OCI-LY3 (cell line): ENCODE results near the gene GPR158.

Experiments
- H2AFZ ChIP-seq: fragments of 200-600, 300-600 bp; shearing (Covaris generic); 2 replicates; pipeline ENCODE4 v1.6.0; 2014; ENCODE audit warnings: antibody characterized with exemption, low read depth, low read length
- H3K27ac ChIP-seq: fragments of 200-600, 300-600 bp; sonication (generic); 2 replicates; pipeline ENCODE4 v1.5.1; 2014; ENCODE audit warnings: mild to moderate bottlenecking, low read length, moderate library complexity, mixed read lengths
- H3K27me3 ChIP-seq: fragments of 200-600, 300-600 bp; sonication (generic); 2 replicates; pipeline ENCODE4 v1.6.1; 2014; ENCODE audit warnings: low read depth, low read length, mixed read lengths
- H3K36me3 ChIP-seq: fragments of 200-600, 300-600 bp; sonication (generic); replicated peaks from 2 replicates; pipeline ENCODE3; 2014; ENCODE audit warnings: low read depth, low read length, mixed read lengths
- H3K4me1 ChIP-seq: fragments of 300-600, 200-600 bp; sonication (generic); 2 replicates; pipeline ENCODE4 v1.6.1; 2014; ENCODE audit warnings: low read length, mixed read lengths
- H3K4me2 ChIP-seq: fragments of 200-600, 300-600 bp; sonication (generic); 2 replicates; pipeline ENCODE4 v1.6.1; 2014; ENCODE audit warnings: low read length, mixed read lengths
- H3K4me3 ChIP-seq: fragments of 300-600, 200-600 bp; sonication (generic); 2 replicates; pipeline ENCODE4 v1.5.1; 2014; ENCODE audit warnings: antibody characterized with exemption, mild to moderate bottlenecking, low read length, moderate library complexity
- H3K79me2 ChIP-seq: fragments of 300-600, 200-600 bp; shearing (Covaris generic); 2 replicates; pipeline ENCODE4 v1.6.1; 2014; ENCODE audit warnings: mild to moderate bottlenecking, low read length, mixed read lengths
- H3K9ac ChIP-seq: fragments of 300-600, 200-600 bp; shearing (Covaris generic); 2 replicates; pipeline ENCODE4 v1.6.0; 2014; ENCODE audit warnings: mild to moderate bottlenecking, low read length, moderate library complexity
- H3K9me3 ChIP-seq: fragments of 200-600, 300-600 bp; shearing (Covaris generic); 2 replicates; pipeline ENCODE4 v1.6.1; 2014; ENCODE audit warnings: low read length, mixed read lengths; ENCODE audit not compliant: insufficient read depth
- H4K20me1 ChIP-seq: fragments of 200-600, 300-600 bp; sonication (generic); 2 replicates; pipeline ENCODE4 v1.6.1; 2016; ENCODE audit warnings: low read length, mixed read lengths; ENCODE audit not compliant: insufficient read depth
- CTCF ChIP-seq: fragments of 200-600, 300-600 bp; sonication (generic); IDR thresholded peaks from 2 replicates; pipeline ENCODE4 v1.5.1; 2014; ENCODE audit warnings: antibody characterized with exemption, low read length, low read depth
- EZH2phosphoT487 ChIP-seq: fragments of 200-600 bp; shearing (Covaris generic); IDR thresholded peaks from 2 replicates; pipeline ENCODE4 v1.6.1; 2018; ENCODE audit warnings: antibody characterized with exemption, mixed run types, low read depth

GPR158 gene

GRCh38 chr10:25557136-25557535, 382.3 kb downstream of the GPR158 start:
- Histone ChIP-seq H3K79me2 (no peaks in the 10 kb centered on the region), H3K9me3 (no peaks in the 10 kb centered on the region), H2AFZ (no peak overlapping the region), H4K20me1 (no peaks in the 10 kb centered on the region), H3K27ac (no peak overlapping the region), H3K9ac (no peak overlapping the region), H3K4me1 (no peaks in the 10 kb centered on the region), H3K4me2 (no peak overlapping the region), H3K4me3 (no peak overlapping the region), H3K36me3 (no peaks in the 10 kb centered on the region), H3K27me3 (no peaks in the 10 kb centered on the region)
- TF ChIP-seq EZH2phosphoT487 (no peak), CTCF (no peak)

GRCh38 chr10:25561758-25562157, 387.0 kb downstream of the GPR158 start:
- Histone ChIP-seq H3K4me1 (no peaks in the 10 kb centered on the region), H3K36me3 (no peaks in the 10 kb centered on the region), H3K9me3 (no peaks in the 10 kb centered on the region), H3K27ac (no peak overlapping the region), H3K27me3 (no peaks in the 10 kb centered on the region), H4K20me1 (no peaks in the 10 kb centered on the region), H3K9ac (no peak overlapping the region), H3K4me3 (no peak overlapping the region), H2AFZ (no peak overlapping the region), H3K4me2 (no peak overlapping the region), H3K79me2 (no peaks in the 10 kb centered on the region)
- no peak for TF ChIP-seq EZH2phosphoT487
- no peak for TF ChIP-seq CTCF

GRCh38 chr10:25562547-25562946, 387.7 kb downstream of the GPR158 start:
- Histone ChIP-seq H3K4me1 (no peaks in the 10 kb centered on the region), H3K4me2 (no peak overlapping the region), H2AFZ (no peak overlapping the region), H3K27ac (no peak overlapping the region), H3K9ac (no peak overlapping the region), H3K27me3 (no peaks in the 10 kb centered on the region), H3K79me2 (no peaks in the 10 kb centered on the region), H3K36me3 (no peaks in the 10 kb centered on the region), H3K9me3 (no peaks in the 10 kb centered on the region), H3K4me3 (no peak overlapping the region), H4K20me1 (no peaks in the 10 kb centered on the region)
- TF ChIP-seq EZH2phosphoT487 = no peak
- no peak for TF ChIP-seq CTCF

- H3K4me1 ChIP-seq = no peaks in the 10 kb centered on the region
- no peaks in the 10 kb centered on the region for H3K79me2 ChIP-seq
- no peak overlapping the region for H3K9ac ChIP-seq
- H2AFZ ChIP-seq = no peak overlapping the region
- no peak overlapping the region for H3K4me3 ChIP-seq
- no peak overlapping the region for H3K4me2 ChIP-seq
- H4K20me1 ChIP-seq = no peaks in the 10 kb centered on the region
- H3K9me3 ChIP-seq = no peaks in the 10 kb centered on the region
- no peak for TF ChIP-seq CTCF
- H3K27ac ChIP-seq = no peak overlapping the region
- H3K27me3 ChIP-seq = no peaks in the 10 kb centered on the region
- no peaks in the 10 kb centered on the region for H3K36me3 ChIP-seq
Observed at GRCh38 chr10:25564351-25564750, 389.6 kb downstream of the GPR158 start.
